Measurements from ENCODE around the gene EGLN1.
"Not testable (repeated sequence)": the region's sequence is repeated elsewhere in the genome, so short reads cannot be mapped to it uniquely, and the experiment has no call there.

The EGLN1 gene

GRCh38 chr1:231421971-231422797 is at the start of gene EGLN1:
TSS of gene EGLN1 (minus strand) at chr1:231422287. CDS start at chr1:231421888, 399 bp downstream.
- DNase-seq = peak; percentile 66

DNA sequence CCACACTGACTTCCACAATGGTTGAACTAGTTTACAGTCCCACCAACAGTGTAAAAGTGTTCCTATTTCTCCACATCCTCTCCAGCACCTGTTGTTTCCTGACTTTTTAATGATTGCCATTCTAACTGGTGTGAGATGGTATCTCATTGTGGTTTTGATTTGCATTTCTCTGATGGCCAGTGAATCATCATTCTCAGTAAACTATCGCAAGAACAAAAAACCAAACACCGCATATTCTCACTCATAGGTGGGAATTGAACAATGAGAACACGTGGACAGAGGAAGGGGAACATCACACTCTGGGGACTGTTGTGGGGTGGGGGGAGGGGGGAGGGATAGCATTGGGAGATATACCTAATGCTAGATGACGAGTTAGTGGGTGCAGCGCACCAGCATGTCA is 49.4 kb upstream of the EGLN1 start:
- DNase-seq = not testable (repeated sequence)

DNA sequence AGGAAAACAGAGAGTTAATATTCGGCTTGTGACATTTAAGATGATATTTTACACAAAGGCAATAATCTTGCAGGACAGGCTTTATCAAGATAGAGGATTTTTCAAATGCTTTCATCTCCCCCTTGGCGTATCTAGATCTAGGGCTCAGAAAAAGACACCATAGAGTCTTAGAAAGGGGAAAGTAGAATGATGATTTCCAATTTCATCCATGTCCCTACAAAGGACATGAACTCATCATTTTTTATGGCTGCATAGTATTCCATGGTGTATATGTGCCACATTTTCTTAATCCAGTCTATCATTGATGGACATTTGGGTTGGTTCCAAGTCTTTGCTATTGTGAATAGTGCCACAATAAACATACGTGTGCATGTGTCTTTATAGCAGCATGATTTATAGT is 48.9 kb upstream of the EGLN1 start:
- not testable (repeated sequence) for DNase-seq

DNA sequence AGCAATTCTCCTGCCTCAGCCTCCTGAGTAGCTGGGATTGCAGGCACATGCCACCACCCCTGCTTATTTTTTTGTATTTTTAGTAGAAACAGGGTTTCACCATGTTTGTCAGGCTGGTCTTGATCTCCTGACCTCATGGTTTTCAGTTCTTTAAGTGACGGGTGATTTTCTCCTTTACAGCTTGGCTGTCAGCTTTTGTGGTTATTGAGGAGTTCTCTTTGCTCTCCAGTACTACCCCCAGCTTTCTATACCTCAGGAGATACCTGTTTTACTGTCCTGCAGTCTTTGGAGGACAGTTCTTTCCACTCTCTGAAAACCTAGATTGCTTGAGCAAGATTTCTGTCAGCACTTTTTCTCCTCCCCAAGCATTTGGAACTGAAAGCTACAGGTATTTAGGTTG is 45.9 kb upstream of the EGLN1 start:
- DNase-seq = no peak

DNA sequence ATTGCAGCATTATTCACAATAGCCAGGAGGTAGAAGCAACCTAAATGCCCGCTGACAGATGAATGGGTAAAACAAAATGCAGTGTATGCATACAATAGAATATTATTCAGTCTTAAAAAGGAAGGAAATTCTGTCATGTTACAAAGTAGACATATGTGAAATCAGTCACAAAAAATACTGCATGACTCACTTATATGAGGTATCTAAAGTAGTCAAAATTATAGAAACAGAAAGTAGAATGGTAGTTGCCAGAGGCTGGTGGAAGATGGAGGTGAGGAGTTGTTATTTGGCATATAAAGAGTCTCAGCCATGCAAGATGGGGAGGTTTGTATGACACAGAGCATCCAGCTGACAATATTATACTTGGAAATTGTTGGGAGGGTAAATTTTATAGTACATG is 43.0 kb upstream of the EGLN1 start:
- no peak for DNase-seq

GRCh38 chr1:231463541-231463940 is 41.5 kb upstream of the EGLN1 start:
- DNase-seq = no peak

DNA sequence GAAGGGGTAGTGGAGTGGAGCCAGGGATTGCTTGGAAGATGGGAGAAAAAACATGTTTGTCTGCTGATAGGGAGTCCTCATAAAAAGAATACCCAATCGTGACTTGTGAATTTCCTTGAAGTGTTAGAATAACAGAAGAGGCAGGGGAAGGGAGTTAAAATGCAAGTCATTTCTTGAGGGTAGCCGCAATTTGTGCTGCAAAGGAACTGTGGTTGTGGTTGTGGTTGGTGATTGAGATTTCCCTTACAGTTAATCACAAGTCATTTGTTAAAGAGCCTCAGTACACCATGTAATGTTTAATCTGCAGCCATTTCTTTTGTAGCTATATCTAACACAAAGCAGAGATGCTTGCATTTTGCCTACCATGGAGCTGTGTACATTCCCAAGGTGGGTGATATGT is 38.5 kb upstream of the EGLN1 start:
- peak; percentile 72 for DNase-seq

DNA sequence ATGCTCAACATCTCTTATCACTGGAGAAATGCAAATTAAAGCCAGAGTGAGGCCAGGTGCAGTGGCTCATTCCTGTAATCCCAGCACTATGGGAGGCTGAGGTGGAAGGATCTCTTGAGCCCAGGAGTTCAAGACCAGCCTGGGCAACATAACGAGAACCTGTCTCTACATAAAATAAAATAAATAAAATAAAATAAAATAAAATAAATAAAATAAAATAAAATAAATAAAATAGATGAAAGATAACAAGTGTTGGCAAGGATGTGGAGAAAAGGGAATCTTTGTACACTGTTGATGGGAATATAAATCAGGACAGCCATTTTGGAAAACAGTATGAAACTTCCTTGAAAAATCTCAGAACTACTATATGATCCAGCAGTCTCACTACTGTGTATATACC is 37.4 kb upstream of the EGLN1 start:
- DNase-seq = not testable (repeated sequence)

DNA sequence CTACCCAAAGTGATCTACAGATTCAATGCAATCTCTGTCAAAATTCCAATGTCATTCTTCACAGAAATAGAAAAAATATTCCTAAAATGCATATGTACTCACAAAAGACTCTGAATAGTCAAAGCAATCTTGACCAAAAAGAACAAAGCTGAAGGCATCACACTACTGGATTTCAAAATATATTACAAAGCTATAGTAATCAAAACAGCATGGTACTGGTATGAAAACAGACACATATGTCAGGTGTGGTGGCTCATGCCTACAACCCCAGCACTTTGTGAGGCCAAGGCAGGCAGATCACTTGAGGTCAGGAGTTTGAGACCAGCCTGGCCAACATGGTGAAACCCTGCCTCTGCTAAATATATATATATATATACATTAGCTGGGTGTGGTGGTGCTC is 35.9 kb upstream of the EGLN1 start:
- DNase-seq = not testable (repeated sequence)

DNA sequence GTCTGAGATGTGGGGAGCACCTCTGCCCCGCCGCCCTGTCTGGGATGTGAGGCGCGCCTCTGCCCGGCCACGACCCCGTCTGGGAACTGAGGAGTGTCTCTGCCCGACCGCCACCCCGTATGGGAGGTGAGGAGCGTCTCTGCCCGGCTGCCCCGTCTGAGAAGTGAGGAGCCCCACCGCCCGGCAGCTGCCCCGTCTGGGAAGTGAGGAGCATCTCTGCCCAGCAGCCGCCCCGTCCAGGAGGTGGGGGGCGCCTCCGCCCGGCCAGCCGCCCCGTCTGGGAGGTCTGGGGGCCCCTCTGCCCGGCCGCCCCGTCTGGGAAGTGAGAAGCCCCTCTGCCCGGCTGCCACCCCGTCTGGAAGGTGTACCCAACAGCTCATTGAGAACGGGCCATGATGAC is 32.0 kb upstream of the EGLN1 start:
- DNase-seq = not testable (repeated sequence)

- DNase-seq = no peak
Observed at GRCh38 chr1:231446138-231446537, 24.1 kb upstream of the EGLN1 start.

GRCh38 chr1:231444059-231444458 is 22.0 kb upstream of the EGLN1 start:
- DNase-seq = no peak

DNA sequence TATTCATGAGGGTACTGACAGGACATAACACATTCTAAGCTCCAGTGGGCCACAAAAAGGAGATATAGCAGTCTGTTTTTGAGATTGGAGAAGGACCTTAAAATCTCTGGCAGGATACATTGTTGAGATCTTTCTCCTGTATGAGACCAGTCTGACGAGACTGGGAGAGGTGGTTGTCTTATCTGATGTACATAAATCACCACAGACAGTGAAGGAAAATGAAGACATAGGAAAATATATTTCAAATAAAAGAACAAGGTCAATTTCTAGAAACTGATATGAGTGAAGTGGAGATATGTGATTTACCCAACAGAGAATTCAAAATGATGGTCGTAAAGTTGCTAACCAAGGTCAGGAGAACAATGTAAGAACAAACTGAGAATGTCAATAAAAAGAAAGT is 21.3 kb upstream of the EGLN1 start:
- no peak for DNase-seq

DNA sequence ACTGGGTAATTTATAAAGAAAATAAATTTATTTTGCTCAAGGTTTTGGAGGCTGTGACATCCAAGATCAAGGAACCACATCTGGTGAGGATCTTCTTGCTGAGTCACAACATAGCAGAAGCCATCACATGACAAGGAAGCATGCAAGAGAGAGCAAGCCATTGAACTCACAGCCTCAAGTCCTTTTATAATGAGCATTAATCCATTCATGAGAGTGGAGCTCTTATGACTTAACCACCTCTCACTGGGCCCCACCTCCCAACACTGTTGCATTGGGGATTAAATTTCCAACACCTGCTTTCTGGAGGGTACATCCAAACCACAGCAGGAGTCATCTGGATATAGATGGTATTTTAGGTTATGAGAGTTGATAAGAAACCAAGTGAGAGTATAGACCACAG is 20.6 kb upstream of the EGLN1 start:
- DNase-seq = no peak

- no peak for DNase-seq
Observed at GRCh38 chr1:231432996-231433395, 10.9 kb upstream of the EGLN1 start.

- DNase-seq = no peak
Observed at GRCh38 chr1:231431665-231432415, 9.8 kb upstream of the EGLN1 start.

DNA sequence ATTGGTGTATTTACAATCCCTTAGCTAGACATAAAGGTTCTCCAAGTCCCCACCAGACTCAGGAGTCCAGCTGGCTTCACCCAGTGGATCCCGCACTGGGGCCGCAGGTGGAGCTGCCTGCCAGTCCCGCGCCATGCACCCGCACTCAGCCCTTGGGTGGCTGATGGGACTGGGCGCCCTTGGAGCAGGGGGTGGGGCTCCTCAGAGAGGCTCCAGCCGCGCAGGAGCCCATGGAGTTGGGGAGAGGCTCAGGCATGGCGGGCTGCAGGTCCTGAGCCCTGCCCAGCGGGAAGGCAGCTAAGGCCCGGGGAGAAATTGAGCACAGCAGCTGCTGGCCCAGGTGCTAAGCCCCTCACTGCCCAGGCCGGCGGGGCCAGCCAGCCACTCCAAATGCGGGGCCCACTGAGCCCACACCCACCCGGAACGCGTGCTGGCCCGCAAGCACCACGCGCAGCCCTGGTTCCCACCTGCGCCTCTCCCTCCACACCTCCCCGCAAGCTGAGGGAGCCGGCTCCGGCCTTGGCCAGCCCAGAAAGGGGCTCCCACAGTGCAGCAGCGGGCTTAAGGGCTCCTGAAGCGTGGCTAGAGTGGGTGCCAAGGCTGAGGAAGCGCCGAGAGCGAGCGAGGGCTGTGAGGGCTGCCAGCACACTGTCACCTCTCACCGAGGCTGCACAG is 8.7 kb upstream of the EGLN1 start:
- not testable (repeated sequence) for DNase-seq

- no peak for DNase-seq
Observed at GRCh38 chr1:231428377-231428776, 6.3 kb upstream of the EGLN1 start.

DNA sequence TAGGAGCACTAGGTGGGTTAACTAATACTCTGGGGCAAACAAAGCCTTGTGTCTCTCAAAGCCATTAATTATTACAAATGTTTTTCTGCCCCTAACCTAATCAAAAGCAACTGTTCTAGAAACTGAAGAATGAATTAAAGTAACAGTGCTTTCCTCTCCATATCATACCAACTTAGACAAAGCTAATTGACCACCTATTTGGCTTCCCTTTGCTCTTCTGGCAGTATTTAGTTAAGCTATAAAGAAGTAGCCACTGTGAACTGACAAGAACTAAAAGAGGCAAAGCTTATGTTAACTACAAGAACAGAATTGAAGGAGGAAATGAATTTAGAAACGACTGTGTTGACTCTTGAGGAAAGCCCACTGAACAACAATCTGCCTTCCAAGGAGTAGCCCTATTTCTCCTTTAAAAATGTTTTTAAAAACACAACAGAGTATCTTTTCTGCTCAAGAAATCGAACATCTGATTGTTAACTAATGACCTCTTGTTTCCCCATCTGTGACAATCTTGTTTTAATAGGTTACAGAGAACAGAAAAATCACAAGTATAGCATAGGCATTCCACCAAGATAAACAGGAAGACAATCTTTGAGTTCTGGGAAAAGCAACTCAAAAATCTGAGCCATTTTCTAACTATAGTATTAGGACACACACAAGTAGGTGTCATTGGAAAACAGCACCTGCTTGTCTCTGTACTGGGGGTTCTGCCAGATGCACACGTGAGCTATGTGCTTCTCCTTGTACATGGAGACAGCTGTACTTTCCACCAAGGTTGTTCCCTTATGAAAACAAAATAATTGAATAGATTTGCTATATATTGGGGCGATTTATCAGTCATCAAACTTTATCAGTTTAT is 3.1 kb upstream of the EGLN1 start:
- DNase-seq = no peak

DNA sequence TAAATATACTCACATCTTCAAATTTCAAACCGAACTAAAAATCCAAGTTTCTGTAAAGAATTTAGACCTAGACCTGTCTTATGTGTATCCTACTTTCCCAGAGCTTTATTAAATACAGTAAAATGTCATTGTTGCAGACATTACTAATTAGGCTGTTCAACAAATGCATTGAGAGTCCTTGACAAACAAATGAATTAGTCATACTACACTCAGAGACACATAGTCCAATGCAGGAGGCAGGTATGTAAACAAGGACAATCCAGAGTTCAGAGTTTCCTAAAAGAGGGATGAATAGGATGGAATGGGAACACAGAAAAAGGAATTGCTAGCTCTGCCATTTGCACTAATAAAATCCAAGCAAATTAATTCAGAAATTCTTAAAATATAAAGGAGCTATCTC is 1.6 kb upstream of the EGLN1 start:
- DNase-seq = no peak

DNA sequence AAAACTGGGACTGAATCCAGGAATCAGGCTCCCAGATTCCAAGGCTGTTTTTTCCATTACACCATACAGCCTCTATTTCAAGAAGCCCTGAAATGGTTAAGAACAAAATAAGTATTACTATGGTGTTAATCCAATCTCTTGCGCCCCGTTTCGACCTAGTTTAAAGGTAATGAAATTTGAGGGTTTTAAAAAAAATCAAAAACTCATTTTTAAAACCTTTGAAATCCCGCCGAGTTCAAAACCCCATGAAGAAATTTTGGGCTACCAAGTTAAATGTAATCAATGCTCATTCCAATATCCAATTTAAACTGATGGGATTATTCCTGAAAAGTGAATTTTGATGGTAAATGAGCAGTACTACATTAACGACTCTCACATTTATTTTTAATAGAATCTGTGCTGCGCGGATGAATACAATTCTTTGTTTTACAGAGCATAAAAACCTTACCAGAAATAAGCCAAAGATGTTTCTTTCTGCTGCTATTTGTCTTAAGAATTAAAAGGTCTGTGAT is 767 bp upstream of the EGLN1 start:
- DNase-seq = no peak

- DNase-seq = no peak
Observed at GRCh38 chr1:231421546-231421970, 529 bp downstream of the EGLN1 start.

Data from hematopoietic multipotent progenitor cell treated with erythropoietin and hydrocortisone succinate and interleukin-3 and kit ligand, for 8 days (in vitro differentiated cells).